IPS DF 4.7 (cell line): Measurements from ENCODE around the gene C1orf21.

Experiments used
- DNase-seq: peaks from one replicate; pipeline ENCODE4 v3.0.0-alpha.2; 2013; ENCODE audit warnings: low spot score; ENCODE audit errors: extremely low read depth

Gene C1orf21

DNA sequence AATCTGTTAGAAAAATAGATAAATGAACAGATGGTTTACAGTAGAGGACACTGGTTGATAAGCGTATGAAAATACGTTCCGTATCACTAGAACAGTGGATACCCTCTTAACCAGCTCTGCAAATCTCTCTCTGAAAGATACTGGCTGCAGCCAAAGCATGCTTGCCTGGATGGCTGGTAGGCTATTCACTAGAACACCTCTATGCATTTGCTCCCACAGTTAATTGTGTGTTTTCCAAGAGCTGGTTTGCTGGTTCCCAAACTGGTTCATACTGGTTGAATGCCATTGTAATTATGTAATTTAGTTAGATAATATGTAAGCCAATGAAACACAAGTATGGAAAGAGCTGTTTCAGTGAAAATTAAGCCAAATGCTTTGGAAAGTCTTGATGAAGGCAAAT, 126.6 kb downstream of the C1orf21 start:
- no peak for DNase-seq

DNA sequence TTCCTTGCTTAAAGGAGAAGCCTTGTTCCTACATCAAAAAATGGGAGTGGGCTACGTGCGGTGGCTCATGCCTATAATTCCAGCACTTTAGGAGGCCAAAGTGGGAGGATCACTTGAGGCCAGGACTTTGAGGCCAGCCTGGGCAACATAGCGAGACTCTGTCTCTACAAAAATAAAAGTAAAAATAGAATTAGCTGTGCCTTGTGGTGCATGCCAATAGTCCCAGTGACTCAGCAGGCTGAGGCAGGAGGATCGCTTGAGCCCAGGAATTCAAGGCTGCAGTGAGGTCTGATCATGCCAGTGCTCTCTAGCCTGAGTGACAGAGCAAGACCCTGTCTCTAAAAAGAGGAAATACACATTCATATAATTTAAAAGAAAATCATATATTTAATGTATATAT, 127.1 kb downstream of the C1orf21 start:
- no peak for DNase-seq

DNA sequence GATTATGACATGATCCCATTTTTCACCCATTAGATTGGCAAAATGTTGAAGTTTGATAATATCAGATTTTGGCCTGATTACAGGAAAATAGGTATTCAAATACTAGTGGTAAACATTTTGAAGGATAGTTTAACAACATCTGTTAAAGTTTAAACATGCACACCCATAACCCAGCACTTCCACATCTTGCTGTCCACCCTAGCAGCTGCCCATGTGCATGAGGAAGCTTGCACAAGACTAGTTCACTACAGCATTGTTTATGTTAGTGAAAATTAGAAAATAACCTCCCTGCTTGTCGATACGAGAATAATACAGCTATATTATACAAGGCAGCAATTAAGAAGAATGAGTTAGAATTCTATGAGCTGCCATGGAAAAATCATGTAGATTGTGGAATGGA, 127.6 kb downstream of the C1orf21 start:
- no peak for DNase-seq

DNA sequence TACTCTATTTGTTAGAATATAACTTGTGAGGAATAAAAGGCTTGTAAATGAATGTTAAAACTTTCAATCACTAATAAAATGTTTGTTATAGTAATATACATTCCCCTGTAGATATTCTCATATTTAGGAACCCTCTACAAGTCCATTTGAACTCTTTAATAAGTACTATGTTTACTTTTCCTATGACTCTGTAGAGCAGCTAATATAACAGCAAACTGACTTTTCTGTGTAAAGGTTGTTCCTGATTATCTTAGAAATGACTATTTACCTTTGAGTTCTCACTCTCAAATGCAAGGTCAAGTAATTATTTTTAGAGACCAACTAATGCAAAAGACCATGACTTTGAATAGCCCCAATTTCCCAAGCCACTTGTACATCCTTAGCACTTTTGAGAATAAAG, 130.3 kb downstream of the C1orf21 start:
- DNase-seq = no peak

DNA sequence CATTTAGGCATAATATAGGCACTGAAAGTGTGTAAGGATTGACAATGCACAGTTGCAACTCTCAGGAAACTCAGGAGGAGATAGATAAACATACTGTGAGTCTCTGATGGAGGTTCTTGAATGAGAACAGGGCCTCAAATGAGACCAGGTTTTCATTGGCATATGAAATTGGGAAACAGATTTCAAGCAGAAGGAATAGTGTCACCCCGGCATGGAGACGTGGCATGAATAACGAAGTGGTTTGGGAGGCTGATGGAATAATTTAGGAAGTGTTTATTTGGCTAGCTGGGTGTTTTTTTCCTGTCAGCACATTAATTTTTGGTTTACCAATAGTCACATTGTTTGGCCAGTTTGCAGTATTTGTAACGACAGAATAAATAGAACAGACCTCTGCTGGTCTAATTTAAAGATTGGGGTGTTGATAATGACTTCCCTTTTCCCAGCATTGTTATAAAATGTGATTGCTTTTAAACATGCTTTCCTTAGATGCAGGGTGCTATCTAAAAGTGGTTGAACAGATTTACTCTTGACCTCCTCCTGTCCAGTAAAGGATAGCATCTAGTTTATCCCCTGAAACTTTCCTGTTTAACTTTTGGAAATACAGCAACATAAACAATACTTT, 132.0 kb downstream of the C1orf21 start:
- no peak for DNase-seq

DNA sequence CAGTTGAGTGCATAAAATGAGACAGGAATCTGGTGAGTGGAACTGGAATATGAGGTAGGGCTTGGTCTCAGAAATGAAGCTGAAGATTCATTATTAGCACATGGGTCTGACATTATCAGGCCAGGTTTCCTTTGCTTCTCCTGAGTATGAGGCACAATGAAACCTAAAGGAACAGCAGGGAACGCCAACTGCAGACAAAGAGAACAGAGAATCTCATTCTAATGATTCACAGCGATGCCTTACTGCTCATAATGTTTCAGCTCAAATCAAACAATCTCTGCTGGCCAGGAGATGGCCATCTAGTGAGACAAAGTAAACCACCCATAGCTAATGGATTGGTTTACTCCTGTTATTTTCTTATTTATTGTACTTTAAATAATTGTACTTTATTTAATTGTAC, 133.5 kb downstream of the C1orf21 start:
- no peak for DNase-seq

DNA sequence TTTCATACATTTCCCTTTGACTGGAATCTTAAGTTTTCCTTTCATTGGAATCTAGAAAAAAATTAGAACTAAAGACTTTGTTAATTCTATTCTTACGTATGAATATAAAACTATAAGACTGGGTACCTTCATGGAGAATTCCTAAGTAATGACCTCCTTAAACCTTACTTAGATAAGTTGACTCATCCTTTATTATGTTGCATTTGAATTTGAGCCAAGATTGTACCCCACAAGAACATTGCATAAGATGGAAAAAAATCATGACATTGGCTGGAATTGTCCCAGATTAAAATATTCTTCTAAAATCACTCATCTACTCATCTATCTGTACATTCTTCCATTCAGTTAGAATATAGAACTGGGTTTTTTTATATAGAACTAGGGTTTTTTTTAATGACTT, 137.4 kb downstream of the C1orf21 start:
- no peak for DNase-seq

DNA sequence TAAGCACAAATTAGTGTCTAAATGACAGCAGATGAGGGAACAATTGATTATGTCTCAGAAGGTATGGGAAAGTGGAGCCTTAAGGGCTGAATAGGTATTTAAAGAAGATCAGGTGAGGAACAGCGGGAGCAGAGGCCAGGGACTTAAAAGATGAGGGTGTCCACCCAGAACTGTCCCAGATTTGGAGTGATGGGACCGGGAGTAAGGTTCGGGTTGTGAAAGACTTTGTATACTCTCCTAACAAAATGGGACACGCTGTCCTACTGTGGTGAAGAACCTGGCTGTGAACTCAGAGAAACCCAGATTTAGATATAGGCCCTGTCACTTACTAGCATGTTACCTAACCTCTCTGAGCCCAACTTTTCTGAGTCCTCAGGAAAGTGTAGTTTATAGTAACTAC, 140.6 kb downstream of the C1orf21 start:
- DNase-seq = no peak

DNA sequence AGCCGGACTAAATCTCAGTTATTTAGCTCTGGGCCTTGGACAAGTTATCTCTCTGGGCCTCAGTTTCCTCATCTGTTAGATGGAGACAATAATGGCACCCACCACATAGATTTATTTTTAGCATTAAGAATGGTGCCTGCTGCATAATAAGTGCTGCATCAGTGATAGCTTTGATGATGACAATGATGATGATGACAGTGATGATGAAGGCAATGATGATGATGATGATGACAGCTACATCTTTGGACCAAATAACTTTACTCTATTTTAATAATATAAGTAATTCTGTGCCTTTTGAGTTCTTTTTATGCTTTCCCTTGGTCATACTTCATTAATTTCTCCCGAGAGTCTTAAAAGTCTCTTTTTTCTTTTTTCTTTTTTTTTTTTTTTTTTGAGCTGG, 143.4 kb downstream of the C1orf21 start:
- DNase-seq = no peak

DNA sequence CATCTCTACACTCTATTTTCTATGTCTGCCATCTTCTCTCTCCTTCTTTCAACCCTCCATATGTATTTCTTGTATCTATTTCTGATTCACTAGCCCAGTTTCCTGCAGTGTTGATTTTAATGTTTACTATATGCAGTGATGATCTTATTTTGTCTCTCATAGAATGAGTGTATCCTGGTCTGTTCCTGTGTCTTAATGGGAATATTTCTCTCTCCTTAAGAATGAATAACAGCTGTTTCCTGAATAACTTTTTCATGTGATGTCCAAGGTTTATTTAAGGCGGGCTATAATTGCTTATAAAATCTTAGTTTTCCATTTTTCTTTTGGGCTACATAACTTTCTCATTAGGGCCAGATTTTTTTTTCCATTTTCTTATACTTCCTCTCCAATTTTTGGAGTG, 144.5 kb downstream of the C1orf21 start:
- DNase-seq = no peak

DNA sequence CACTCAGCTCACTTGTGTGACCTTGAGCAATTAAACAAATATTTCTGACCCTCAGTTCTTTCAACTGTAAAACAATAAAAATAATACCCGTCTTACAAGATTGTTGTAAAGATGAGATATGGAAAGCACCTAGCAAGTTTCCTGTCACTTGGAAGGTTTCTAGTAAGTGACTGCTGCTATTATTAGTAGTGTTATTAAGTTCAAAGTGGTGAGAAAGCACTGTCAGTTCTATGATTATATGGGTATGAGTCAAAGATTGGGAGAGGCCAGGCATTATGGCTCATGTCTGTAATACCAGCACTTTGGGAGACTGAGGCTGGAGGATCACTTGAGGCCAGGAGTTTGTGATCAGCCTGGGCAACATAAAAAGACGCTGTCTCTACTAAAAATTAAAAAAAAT, 145.4 kb downstream of the C1orf21 start:
- DNase-seq = no peak

DNA sequence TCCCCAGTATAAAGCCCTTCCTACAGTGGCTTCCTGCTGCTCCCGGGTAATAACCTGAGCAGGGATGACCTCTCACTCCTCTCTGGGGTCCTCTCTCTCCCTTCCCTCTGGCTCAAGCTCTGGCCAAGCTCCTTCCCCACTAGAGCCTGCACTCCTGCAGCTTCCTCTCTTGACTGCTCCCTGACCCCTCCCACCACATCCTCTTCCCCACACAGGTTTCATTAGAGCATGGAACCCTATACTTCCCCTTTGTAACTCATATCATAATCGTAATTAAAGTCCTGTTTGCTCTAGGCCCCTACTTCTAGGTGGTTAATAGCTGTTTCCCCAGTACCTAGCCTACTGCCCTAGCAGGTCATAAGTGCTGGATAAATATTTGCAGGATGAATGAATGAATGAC, 146.2 kb downstream of the C1orf21 start:
- DNase-seq = no peak

DNA sequence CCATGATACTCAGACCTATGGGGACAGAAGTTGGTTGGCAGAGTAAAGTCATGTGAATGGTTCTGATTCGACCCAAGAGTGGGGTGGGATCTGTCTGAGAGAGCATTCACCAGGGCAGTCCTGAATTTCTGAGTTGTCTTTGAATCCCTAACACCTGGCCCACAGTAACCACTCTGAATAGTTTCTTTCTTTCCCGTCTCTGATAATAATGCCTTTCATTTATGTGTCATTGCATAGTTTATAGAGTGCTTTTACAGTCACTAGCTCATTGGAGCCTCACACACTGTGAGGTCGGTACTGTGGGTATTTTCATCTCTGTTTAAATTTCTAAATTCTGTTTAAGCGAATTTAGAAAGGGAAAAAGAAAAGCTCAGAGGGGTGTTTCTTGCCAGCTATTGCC, 147.1 kb downstream of the C1orf21 start:
- no peak for DNase-seq

DNA sequence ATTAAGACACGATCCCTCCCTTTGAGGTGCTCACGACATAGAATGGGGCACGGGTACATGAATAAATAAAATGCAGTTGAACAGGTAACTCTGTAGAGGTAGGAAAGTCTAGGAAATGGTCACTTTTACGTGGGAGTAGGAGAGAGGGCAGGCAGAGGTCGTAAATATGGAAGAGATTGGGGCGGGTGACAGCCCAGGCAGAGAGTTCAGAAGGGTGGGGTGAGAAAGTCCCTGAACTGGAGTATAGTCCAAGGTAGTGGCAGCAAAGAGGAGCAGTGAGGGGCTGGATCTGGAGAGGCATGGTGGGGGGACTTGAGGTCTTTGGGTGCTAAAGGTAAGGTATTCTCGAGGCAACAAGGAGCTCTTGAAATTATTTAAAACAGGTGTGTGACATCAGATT, 147.9 kb downstream of the C1orf21 start:
- no peak for DNase-seq

DNA sequence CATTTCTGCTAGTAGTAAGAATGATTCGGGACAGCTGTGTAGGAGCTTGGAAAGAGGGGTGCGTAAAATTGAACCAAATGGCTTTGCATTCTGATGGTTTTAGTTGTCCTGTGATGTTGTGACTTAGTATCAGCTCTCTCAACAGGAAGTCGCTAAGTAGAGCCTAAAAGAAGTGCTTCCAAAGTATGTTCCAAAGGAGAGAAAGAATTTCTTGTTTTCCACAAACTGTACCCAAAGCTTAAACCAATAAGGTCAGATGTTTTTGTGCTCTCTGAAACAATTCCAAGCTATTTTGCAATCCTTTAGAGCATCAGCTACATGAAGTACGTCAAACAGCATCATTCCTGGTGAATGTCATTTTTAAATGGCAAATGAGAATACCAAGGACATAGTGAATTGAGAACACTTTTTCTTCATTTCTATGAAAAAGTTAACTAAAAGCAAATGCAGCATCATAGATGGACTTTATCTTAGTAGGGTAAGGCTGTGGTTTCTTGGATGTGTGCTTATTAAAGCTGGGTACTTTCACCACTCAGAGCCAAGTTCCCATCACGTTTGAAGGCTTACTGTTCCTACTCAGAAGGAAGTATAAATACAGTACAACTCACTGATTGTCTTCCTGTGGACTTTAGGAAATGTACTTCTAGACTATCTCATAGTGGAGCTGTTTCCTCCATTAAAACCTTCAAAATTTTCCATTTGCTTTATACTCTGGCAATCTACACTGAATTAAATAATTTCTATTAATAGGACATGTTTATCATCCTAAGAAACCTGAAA, 148.6 kb downstream of the C1orf21 start:
- no peak for DNase-seq

DNA sequence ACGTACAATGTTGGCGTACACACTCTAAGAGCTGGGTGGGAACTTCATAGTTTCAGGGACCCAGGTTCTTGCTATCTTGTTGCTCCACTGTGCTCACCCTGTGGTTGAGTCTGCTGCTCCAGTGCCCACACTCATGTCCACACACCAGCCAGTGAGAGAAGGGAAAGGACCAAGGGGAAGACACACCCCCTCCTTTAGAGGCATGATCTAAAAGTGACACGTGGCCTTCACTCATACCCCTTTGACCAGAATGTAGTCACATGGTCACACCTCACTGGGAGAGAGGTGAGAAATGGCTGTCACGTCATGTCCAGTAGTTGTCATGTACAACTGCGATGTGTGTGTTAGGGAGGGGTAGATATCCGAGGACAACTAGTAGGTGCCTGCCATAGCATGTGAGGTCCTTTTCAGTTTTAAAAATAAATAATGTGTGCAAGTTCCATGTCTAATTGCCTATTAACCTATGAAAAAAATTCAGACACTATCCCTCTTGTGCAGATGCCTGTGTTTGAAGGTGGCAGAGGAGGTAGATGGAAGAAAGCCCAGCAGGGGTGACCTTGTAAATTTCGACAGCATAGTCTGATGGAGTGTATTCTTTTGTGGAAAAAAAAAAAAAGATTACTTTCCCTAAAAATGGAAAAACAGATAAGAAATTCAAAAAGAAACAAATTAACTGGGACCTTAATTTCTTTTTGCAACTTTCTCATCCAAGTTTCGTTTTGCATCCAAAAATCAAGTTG, 149.6 kb downstream of the C1orf21 start:
- no peak for DNase-seq

DNA sequence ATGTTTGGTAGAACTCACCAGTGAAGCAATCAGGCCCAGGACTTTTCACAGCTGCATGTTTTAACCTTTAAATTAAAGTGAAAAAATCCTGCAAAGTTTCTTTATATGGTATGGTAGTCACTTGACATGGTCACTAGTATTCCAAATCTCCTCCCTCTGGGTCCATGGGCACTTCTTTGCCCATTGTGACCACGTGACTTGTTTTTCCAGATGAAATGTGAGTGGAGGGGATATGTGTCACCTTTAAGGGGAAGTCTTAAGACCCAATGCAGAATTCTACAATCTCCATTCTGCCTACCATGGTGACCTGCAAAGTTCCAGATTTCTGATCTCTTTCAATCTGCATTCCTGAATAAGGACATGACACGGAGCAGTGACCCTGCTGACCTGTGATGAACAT, 152.8 kb downstream of the C1orf21 start:
- DNase-seq = no peak

DNA sequence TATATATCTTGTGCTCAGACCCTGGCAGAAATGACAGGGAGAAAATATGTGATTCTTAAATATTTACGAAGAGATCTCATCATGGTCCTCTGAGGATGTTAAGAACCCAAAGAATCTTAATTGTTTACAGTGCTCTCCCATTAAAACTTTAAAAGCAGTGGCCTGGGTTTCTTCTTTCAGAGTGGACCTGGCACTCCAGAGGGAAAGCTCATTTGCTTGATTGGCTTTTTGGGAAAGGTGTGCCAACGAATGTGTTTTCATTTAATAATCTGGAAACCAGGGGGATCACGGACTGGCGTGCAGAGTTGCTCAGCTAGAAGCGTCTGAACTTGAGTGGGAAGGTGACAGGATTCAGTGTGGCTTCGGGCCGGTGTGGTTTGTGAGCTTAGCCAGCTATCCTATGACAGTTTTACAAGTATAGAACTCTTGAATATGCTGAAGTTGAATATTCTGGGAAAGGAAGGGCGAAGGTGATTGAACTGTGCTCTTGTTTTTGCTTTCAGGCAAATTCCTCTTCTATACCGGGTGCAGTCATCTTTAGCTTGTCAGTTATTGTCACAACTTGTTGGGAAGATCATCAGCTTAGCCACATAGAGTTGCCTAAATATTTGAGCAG, 154.8 kb downstream of the C1orf21 start:
- no peak for DNase-seq

DNA sequence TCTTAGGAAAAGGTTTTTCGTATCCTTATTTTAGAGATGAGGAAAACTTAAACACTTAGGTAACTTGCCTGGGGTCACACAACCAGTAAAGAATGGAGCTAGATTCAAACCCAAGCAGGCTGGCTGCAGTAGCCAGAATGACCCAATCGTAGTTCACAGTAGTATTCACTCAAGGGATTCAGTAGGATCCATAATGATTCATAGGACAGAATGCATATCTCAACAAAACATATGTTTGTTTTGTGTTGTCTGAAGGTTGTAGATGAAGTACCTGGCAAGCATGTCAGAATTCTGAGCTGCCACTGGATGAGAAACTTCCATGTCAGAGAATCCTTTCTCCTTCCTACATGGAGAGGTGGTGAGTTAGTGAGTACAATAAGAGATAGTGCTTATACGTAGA, 155.5 kb downstream of the C1orf21 start:
- DNase-seq = no peak

DNA sequence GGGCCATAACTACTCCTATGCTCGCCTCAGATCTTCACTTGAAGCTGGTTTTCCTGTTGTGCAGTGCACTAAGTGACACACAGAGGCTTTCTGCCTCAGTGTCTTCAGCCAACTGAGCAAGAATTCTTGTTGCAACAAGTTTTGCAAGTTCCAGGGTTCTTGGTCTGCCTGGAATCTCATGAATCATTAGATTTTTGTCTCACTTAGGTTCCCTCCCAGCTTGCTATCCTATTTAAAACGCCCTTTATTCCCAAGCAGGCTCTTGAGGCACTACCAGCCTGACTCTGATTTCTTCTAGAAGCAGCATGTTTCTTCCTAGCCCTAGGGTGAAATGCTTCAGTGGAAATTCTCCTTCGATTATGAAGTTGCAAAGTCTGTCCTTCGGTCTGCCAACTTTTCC, 158.8 kb downstream of the C1orf21 start:
- no peak for DNase-seq

DNA sequence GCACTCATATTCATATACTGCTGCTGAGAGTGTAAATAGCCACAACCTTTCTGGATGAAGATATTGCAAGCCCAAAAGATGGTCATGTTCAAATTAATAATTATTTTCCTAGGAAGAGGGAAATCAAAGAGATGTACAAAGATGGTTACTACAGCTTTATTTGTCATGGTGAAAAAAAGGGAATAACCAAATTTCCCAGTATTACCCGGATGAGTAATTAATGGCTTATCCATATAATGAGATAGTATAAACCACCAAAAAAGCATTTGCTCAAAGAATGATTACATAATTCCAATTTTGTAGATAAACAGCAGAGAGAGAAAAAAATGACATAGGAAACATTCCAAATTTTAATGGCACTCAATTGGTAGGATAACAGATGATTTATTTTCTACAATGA, 165.6 kb downstream of the C1orf21 start:
- no peak for DNase-seq

DNA sequence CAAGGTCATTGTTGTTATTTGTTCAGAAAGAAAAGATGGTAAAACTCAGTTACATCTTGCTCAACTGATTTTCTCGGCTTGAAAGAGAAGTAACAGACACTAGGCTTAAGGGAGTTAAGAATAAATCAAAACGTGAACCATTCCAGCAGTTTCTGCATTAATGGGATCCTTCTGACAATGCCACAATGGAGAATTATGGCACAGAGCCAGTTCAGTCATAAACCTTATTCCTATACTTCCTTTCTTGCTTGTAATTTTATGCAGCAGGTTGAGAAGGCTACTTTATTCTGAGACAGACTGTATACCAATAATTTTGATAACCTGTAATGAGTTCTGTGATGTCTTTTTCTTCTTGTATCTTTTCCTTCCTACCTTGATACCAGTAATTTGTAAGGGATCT, 167.0 kb downstream of the C1orf21 start:
- no peak for DNase-seq
